Right ventricle myocardium superior (tissue), 1 donor: ENCODE data around the gene TAF3. TPM values are rescaled to one million over a fixed set of nuclear protein-coding genes. Genes with fewer than 3 reads are reported as not detected.
A peak's percentile ranks its signal among the peaks of the same experiment; 100 is the strongest.

ENCODE experiments used
- ATAC-seq: fragments of 200-7000 bp; cut with Tn5 transposase; one replicate; pipeline ENCODE4 v1.9.1; 2020; ENCODE audit warnings: mild to moderate bottlenecking; ENCODE audit not compliant: poor library complexity
- DNase-seq: peaks from one replicate; pipeline ENCODE4 v3.0.0-alpha.2; 2020
- intact Hi-C: fragments of 100-400 bp; cut with DNase I; formaldehyde crosslinking; loops from one replicate; pipeline ENCODE4 v1.11.2; 2022
- total RNA-seq: library from RNA; stranded (reverse); fragmentation: NEBNext Ultra II Directional; extraction: Animal tissue kit (Norgen Biotek cat#: 25700); gene quantifications from one replicate; pipeline ENCODE4 v1.2.1, GENCODE V29; 2021
- donor health status: DM: no; HTN: yes; CAD: no; lungs with severe emphysema.

Gene TAF3
- total RNA-seq, 1 donor from 2014 or later = 10.4 TPM

DNA sequence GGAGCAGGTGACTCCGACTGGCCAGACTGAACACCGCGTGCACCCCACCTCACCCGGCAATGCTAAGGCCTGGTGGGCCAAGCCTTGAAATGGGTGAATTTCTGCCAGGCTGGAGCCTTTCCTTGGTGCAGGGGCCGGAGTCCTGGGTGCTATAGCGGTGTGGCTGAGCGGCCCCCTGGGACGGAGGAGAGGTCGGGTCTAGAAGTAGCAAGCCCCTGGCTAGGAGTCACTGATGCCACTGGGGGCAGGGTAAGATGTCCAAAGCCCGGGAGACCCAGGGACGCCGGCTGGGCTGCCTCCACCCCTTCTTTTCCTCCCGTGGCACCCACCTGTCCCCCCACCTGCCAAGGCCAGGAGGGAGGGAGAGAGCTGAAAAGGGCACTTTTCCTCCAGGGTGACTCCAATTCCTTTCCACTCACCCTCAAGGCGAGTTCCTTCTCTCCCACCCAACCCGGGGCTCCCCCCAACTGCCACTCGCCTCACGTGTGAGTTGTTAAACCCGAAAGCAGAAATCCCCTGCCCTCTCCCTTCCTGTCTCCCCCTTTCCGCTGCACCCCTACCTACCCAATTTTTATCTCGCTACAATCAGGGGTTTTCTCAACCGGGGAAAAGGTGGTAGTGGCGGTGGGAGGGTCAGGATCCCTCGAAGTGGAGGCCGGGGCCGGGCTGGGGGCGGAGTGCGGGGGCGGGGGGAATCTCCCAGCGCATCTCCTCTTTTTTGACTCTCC, 230.1 kb downstream of the TAF3 start:
- DNase-seq (no peak), ATAC-seq (no peak)
- intact Hi-C loops = no loop called here

DNA sequence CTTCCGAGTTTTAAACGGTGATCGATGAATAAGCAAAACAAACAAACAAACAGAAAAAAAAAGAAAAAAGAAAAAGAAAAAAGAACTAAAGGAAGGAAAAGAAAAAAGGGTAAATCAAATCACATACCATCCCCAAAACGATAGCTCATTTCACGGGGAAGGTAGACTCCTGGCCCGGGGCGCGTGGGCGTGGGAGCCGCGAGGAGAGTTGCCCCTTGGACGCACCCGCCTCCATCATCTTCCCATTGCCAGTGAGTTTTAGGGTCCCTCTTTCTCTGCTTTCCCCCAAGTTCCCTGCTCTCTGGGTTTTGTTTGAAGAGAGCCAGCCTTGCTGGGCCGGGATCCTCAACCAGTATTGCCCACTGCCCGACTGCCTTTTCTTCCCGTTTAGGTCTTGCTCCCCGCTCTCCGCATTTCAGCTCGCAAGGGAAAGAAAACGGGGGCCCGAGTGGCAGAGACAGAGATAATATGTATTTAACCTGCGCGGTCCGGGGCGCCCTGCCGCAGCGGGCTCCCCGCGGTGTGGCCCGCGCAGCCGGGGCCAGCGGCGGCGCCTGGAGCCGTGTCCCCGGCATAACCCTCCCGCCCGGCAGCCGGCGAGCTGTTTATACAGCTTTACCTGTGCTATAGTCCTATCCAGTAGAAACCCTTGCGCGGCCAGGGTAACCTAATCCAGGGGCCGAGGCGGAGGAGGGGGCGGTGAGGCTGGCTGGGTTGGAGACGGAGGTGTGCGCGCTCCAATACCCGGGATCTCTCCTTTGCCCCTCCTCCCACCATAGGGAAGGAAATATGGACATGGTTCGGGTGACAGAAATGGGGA, 230.9 kb downstream of the TAF3 start:
- no peak for DNase-seq
- ATAC-seq = no peak
- intact Hi-C loops = no loop called here

DNA sequence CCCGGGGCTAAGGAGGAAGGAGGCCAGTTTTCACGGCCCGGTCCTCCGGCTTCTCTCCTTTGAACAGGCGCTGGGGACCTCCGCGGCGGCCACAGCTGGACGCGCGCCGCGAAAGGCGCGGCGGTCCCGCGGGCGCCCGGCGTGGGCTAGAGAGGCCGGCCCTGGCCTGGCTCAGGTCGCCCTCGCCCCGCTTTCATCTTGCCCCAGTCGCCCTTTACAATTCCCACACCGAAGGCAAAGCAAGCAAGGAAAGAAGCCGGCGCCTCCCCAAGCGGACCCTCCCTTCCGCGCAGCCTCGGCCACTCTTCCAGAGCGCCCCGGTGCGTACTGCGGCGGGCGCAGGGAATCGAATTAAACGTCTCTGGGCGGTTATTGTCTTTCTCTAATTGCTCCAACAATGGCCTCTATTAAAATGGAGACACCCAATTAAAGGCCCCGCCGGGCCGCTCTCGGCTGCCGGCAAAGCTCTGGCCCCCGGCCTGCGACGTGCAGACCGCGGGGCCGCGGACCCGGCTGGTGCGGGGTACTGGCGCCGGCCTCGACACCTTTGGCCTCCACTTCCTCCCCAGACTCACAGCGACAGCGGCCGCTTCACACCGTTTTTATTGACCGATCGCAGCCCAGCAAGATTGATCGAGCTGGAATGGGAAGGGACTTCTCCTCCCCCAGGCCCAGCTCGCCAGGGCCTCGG, 231.7 kb downstream of the TAF3 start:
- ATAC-seq (no peak), DNase-seq (no peak)
- intact Hi-C loops = no loop called here

DNA sequence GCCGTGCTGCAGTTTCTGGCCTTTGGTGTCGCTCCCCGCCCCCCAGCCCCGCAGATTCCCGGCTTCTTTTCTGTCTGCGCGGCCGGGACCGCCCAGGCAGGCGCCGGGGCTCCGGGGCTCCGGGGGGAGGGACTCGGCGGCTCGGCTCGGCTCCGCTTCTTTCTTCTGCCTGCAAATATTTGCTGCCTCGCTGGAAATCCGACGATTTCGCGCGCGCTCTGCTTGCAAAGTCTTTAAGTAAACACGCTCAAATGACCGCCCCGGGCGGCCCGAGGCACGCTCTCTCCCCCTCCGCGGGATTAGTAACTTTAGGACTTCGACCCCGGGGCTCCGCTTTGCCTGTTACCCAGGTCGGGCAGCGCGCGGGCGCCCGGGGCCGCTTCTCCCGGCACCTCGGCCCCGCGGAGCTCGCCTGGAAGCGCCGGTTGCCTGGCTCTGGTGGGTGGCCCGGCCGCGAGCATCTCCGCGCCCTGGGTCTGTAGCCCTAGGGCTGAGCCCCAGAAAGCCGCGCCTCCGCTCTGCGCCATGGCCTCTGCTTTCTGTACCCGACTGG, 232.3 kb downstream of the TAF3 start:
- intact Hi-C loops = no loop called here
- no peak for DNase-seq
- ATAC-seq = no peak

DNA sequence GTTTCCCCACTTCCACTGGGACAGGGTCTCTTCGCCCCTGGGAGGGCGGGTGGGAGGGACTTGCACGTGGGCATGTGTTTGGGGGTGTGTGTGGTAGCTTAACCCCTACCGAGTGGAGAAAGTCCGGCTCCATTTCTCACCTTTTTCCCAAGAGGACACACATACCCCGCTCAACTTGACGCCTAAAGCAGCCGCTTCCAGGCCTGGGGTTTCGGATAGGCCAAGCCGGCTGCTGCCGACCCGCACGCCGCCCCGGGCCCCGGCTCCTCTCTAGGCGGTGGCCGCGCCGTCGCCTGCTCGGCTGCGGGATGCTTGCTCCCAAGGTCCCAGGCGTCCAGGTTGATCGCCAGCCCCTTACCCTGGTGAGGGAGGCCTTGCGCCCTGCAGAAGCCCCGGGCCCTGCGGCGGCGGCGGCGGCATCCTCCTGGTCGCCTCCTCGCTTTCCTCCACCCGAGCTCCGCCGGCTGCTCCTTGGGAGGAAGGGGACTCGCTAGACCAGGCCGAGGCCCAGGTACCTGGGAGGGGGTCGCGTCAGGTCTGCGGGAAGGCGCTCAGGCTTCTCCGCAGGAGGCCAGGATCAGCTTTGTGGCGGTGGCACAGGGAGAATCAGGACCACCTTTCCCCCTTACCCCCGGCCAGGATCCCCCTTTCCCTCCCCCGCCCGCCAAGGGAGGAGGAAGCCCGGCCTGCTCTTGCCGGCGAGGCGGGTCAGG, 233.0 kb downstream of the TAF3 start:
- DNase-seq (no peak), ATAC-seq (no peak)
- intact Hi-C loops = no loop called here

DNA sequence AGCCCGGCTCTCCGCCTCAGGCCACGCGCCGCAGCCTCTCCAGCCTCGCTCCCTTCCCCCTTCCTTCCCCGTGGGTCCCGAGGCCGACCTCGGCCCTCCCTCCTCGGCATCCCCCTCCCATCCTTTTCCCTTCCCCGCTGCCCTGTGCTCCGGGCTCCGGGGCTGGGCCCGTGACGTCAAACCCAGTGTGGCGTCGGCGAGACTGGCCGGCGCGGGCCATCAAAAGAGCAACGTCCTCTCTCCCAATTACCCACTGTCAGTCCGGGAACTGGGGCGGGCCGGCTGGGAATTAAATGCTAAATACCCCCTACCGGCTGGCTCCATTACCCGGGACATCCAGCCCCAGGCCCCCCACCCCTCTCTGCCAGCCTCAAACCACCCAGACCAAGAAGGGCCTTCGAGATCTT, 233.5 kb downstream of the TAF3 start:
- DNase-seq (no peak), ATAC-seq (no peak)
- intact Hi-C loops = no loop called here

DNA sequence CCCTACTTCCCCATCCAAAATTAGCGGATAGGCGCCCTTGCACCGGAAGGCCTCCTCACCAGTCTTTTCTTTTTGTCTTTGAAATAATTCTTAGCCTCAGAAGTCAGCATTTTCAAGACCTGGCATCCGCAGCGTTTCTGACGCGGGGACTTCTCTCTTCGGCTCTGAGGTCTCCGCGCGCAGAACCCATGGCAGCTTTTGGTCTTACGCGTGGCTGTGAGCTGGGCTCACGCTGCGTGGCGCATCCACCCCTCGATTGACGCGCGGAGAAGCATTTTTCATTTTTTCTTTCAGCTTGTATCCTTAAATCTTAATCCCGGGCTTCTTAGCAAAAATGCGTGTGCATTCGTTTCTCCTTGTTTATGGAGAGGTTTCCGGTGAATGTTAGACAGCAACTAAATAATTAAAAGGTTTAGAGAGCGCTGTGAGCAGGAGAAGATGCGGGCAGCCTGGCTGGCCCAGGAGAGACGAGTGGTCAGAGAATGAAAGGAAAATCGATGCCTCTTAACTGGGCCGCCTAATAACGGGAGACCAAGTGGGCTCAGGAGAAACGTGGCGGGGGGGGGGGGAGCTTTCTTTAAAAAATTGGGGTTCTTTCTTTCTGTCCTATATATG, 234.1 kb downstream of the TAF3 start:
- ATAC-seq (no peak), DNase-seq (no peak)
- intact Hi-C loops = no loop called here

DNA sequence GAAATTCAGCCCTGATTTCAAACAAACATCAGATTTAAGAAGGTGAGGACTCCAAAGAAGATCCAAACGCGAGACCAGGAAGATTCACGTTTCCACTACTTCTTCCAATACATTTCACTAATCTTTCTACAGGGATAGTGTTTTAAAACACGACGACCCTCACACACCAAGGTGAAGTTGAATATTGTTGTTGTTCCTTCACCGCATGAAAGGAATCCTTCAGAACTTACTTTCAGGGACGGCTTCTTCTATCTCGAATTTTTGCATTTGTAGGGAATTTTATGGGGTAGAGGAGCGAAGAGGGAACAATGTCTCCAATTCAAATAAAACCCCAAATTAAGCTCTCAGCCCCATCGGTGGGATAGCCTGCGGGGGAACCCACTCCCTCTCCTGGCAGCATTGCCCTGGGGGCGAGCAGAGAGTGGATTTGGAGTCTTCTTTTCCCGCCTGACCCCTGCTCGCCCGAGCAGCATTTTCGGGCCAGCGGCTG, 234.7 kb downstream of the TAF3 start:
- intact Hi-C loops = no loop called here
- DNase-seq (no peak), ATAC-seq (no peak)

DNA sequence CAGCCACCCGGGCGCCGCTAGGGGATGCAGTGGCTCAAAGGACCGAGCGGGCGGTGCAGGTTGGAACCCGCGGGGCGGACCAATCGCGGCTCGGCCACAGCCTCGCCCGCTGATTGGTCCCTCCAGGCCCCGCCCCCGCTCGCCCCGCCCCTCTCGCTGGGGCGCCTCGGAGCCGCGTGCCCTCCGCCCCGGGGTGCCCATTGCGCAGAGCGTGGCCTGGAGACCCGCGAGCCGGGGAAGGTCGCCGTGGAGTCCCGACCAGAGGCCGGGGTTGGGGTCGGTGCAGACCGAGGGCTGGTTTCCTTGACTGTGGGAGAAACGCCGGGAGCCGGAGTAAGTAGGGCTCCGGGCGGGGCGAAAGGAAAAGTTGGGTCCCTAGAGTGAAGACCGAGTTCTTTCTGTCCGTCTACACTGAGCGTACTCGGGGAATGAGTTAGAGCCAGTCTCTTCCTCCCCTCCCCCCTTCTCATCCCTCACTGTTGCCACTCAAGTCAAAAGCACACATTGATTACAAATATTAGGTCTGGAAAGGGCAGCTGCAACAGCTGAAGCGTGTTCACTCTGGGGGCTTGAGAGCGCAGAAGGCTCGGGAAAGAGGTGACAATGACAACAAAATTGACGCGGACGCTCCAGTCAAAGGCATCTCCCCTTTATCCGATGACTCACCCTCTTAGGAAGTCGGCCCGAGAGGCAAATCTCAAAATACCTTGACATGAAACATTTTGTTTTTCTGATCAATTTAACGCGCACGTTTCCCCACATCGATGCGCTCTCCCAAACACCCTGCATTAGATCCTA, 235.3 kb downstream of the TAF3 start:
- intact Hi-C loops = no loop called here
- DNase-seq = peak; percentile 88
- ATAC-seq = peak; percentile 91

DNA sequence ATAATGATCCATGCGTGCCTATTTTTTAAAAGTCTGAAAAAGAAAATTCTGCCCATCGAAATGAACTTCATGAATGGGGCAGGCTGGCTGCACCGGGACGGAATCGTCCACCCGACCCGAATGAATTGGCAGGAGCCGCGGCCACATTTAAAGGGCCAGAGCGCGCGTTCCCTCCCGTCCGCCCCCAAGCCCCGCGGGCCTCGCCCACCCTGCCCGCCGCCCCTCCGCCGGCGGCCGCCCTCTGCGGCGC, 235.9 kb downstream of the TAF3 start:
- ATAC-seq (peak; percentile 10), DNase-seq (no peak)
- intact Hi-C loops = no loop called here

DNA sequence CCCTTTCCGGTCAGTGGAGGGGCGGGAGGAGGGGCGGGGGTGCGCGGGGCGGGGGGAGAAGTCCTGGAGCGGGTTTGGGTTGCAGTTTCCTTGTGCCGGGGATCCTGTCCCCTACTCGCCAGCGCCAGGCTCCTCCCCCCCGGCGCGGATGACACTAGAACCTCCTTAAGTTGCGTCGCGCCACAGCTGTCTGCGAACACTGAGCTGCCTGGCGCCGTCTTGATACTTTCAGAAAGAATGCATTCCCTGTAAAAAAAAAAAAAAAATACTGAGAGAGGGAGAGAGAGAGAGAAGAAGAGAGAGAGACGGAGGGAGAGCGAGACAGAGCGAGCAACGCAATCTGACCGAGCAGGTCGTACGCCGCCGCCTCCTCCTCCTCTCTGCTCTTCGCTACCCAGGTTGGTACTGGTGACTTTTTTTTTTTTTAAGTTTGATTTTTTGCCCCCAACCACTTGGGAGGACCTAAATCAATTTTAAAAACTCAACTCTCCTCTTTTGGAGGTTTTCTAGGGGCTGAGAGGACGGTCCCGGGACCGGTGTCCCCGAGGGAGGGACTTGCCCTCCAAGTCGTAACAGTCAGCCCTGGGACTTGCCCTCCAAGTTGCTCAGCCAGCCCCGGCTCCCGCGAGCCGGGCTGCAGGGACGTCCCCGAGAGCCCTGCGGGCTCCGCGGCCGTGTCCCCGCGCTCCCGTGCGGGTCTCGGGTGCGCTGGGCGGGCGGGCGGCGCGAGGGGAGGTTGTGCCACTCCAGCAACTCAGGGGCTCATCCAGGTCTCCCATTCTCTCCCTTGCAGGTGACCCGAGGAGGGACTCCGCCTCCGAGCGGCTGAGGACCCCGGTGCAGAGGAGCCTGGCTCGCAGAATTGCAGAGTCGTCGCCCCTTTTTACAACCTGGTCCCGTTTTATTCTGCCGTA, 236.4 kb downstream of the TAF3 start, which contains the start of gene GATA3:
TSS of gene GATA3 (plus strand) at position 195 of the 914 bp plus-strand sequence. CDS start 968 bp downstream, outside the sequence.
- intact Hi-C loops = no loop called here
- peak; percentile 40 for ATAC-seq
- peak; percentile 85 for DNase-seq

DNA sequence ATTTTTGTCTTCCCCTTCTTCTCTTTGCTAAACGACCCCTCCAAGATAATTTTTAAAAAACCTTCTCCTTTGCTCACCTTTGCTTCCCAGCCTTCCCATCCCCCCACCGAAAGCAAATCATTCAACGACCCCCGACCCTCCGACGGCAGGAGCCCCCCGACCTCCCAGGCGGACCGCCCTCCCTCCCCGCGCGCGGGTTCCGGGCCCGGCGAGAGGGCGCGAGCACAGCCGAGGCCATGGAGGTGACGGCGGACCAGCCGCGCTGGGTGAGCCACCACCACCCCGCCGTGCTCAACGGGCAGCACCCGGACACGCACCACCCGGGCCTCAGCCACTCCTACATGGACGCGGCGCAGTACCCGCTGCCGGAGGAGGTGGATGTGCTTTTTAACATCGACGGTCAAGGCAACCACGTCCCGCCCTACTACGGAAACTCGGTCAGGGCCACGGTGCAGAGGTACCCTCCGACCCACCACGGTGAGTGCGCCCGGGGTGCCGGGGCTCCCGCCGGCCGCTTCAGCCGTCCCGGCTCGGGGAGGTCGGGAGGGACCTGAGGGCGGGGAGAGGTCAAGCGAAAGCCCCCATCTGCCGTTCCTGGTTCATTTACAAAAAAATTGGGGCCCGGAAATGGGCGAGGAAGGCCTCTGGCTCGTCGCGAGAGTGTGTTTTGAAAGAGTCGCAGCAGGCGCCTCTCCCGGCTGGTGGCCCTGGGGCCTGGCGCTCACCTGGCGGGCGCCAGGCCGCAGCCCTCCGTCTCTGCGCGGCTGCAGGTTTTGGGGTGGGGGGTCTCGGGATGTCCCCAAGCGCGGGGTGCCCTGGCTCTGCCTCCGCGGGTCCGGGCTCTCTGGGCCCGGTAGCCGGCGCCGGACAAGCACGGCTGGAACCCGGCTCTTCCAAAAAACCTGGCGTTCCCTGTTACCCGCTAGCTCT, 237.4 kb downstream of the TAF3 start:
- peak; percentile 12 for ATAC-seq
- intact Hi-C loops = no loop called here
- DNase-seq = no peak

DNA sequence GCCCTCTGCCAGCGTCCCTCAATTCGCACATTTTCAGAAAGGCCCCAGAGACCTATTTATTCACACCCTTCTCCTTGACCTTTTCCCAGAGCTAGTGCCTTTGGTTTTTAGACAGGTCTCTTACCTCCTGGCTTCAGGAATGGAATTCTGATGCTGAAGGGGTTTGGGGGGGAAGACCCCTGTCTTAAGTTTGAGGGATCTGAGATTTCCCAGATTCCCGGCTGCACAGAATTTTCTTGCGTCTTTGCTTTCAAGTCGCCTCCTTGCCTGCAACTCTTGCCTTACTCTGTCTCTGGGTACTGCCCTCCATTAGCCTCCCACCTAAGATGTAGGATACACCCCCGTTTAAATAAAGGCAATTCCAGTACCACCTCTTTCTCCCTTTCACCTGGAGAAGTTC, 238.1 kb downstream of the TAF3 start:
- no peak for DNase-seq
- no peak for ATAC-seq
- intact Hi-C loops = no loop called here

DNA sequence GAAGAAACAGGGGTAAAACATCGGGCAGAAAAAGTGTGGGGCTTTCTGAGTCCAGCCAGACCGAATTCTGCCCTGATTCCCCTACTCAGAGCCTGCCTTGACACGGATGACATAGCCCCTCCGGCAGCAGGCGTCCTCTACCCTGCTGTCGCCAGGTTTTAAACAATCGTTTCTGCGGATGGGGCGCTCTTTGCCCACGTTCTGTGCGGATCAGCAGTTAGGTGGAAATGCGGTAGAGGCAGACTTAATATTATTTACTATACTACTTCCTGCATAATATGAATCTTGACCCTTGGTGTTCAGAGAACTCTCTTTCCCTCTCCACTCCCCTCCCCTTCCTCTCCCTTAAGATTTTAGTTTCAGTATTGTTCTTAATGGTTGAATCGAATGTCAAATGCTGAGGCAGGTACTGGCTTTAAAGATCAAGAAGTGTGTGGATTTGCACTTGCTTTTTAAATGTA, 238.6 kb downstream of the TAF3 start:
- ATAC-seq = no peak
- no peak for DNase-seq
- intact Hi-C loops = no loop called here

DNA sequence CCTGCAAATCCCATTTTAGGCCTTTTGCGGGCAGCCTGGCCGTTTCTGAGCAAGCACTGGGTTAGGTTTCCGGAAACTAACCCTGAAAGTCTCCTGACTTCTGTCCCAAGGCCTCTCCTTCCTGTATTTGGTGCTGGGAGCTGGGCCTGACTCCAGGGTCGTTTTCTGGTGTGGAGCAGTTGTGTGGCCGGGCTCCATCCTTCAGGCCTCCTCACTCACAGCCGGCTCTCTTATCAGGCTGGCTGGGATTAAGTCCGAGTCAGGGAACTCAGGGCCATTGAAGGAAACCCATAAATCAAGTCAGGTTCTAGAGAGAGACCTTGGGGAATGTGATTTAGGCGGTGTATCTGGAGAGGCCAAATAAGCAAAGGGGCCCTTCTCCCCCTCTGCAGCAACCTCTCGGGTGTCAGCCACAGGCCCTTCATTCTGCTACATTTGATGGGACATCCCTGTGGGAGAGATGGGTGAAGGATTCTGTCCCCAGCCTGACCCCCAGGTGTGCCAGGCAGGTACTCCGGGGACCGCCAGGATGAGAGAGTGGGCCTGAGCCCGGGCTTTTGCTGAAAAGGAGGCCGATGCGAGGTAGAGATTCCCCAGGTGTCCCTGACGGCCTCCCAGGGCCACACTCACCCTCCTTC, 239.4 kb downstream of the TAF3 start:
- DNase-seq (no peak), ATAC-seq (no peak)
- intact Hi-C loops = no loop called here
